ENCODE data around the gene WWOX. TPM values are rescaled to one million over a fixed set of nuclear protein-coding genes. Genes with fewer than 3 reads are reported as not detected.

The WWOX gene
- total and polyA plus RNA-seq, 2 of the 13 experiments (the other 11 are each of a cell fraction or from before 2014, with no cell fraction given), result 9.1 to 37.4 TPM

GRCh38 chr16:78984887-78985464, 885.5 kb downstream of the WWOX start (continued):
- TF ChIP-seq ZNF142 (CRISPR knock-in tag; IDR thresholded peaks at IDR 0.05), result no peak
- TF ChIP-seq GATAD1 (CRISPR knock-in tag; IDR thresholded peaks at IDR 0.05), result no peak
- TF ChIP-seq ZC3H4 (CRISPR knock-in tag; IDR thresholded peaks at IDR 0.05; ENCODE audit: borderline replicate concordance), result no peak
- no peak for TF ChIP-seq NBN (conservative IDR thresholded peaks at IDR 0.05)
- TF ChIP-seq KDM5B (CRISPR knock-in tag; IDR thresholded peaks at IDR 0.05; ENCODE audit: borderline replicate concordance), result no peak
- TF ChIP-seq EEA1 (CRISPR knock-in tag; IDR thresholded peaks at IDR 0.05; ENCODE audit: borderline replicate concordance), result no peak
- no peak for TF ChIP-seq ZNF850 (CRISPR knock-in tag; conservative IDR thresholded peaks at IDR 0.05)
- TF ChIP-seq DPF2 (CRISPR knock-in tag; IDR thresholded peaks at IDR 0.05; ENCODE audit: borderline replicate concordance, low read depth), result no peak
- no peak for TF ChIP-seq ZNF576 (CRISPR knock-in tag; IDR thresholded peaks at IDR 0.05)
- TF ChIP-seq MIER2 (CRISPR knock-in tag; IDR thresholded peaks at IDR 0.05), result no peak
- no peak for TF ChIP-seq ZFP82 (CRISPR knock-in tag; IDR thresholded peaks at IDR 0.05; ENCODE audit: borderline replicate concordance)
- TF ChIP-seq ZSCAN12 (CRISPR knock-in tag; IDR thresholded peaks at IDR 0.05), result no peak
- TF ChIP-seq, protein P1, sequence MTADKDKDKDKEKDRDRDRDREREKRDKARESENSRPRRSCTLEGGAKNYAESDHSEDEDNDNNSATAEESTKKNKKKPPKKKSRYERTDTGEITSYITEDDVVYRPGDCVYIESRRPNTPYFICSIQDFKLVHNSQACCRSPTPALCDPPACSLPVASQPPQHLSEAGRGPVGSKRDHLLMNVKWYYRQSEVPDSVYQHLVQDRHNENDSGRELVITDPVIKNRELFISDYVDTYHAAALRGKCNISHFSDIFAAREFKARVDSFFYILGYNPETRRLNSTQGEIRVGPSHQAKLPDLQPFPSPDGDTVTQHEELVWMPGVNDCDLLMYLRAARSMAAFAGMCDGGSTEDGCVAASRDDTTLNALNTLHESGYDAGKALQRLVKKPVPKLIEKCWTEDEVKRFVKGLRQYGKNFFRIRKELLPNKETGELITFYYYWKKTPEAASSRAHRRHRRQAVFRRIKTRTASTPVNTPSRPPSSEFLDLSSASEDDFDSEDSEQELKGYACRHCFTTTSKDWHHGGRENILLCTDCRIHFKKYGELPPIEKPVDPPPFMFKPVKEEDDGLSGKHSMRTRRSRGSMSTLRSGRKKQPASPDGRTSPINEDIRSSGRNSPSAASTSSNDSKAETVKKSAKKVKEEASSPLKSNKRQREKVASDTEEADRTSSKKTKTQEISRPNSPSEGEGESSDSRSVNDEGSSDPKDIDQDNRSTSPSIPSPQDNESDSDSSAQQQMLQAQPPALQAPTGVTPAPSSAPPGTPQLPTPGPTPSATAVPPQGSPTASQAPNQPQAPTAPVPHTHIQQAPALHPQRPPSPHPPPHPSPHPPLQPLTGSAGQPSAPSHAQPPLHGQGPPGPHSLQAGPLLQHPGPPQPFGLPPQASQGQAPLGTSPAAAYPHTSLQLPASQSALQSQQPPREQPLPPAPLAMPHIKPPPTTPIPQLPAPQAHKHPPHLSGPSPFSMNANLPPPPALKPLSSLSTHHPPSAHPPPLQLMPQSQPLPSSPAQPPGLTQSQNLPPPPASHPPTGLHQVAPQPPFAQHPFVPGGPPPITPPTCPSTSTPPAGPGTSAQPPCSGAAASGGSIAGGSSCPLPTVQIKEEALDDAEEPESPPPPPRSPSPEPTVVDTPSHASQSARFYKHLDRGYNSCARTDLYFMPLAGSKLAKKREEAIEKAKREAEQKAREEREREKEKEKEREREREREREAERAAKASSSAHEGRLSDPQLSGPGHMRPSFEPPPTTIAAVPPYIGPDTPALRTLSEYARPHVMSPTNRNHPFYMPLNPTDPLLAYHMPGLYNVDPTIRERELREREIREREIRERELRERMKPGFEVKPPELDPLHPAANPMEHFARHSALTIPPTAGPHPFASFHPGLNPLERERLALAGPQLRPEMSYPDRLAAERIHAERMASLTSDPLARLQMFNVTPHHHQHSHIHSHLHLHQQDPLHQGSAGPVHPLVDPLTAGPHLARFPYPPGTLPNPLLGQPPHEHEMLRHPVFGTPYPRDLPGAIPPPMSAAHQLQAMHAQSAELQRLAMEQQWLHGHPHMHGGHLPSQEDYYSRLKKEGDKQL (CRISPR knock-in tag; IDR thresholded peaks at IDR 0.05; ENCODE audit: low read depth), result no peak; the same call in 1 of the 2 replicates
- TF ChIP-seq FLYWCH1 (CRISPR knock-in tag; IDR thresholded peaks at IDR 0.05), result no peak
- TF ChIP-seq PRDM15 (CRISPR knock-in tag; IDR thresholded peaks at IDR 0.05), result no peak
